Measurements from ENCODE around the gene MAP1LC3B2.

DNA sequence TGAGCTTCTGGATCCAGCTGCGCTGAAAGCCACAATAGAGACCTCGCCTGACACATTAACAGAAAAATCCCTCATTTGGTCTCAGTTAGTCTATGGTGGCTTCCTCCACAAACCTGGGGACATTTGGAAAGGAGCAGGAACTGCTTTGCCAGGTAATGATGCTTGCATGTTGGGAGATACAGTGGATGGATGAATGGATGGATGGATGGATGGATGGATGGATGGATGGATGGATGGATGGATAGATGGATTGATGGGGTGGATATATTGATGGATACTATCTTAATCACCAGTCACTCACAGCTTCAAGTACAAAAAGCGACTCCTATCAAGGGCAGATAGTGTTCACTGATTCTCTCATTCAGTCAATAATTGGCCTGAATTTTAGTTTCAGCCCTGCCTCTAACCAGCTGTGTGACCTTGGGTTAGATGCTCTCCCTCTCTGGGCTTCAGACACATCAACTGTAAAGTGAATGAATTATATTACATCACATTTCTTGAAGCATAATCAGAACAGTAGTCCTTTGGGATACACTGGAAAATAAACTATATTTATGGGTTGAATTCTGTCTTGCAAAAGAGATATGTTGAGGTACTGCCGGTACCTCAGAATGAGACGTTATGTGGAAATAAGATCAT lies 29.3 kb downstream of the MAP1LC3B2 start:
- TF ChIP-seq, protein P1, sequence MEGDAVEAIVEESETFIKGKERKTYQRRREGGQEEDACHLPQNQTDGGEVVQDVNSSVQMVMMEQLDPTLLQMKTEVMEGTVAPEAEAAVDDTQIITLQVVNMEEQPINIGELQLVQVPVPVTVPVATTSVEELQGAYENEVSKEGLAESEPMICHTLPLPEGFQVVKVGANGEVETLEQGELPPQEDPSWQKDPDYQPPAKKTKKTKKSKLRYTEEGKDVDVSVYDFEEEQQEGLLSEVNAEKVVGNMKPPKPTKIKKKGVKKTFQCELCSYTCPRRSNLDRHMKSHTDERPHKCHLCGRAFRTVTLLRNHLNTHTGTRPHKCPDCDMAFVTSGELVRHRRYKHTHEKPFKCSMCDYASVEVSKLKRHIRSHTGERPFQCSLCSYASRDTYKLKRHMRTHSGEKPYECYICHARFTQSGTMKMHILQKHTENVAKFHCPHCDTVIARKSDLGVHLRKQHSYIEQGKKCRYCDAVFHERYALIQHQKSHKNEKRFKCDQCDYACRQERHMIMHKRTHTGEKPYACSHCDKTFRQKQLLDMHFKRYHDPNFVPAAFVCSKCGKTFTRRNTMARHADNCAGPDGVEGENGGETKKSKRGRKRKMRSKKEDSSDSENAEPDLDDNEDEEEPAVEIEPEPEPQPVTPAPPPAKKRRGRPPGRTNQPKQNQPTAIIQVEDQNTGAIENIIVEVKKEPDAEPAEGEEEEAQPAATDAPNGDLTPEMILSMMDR (IDR thresholded peaks at IDR 0.05; ENCODE audit: low read length): no peak
- no peak for TF ChIP-seq EZH2 (IDR thresholded peaks at IDR 0.05; ENCODE audit: borderline replicate concordance, low read length)

Data from OCI-LY1 (cell line).